Measurements from ENCODE around the gene SULT4A1.

Gene SULT4A1

DNA sequence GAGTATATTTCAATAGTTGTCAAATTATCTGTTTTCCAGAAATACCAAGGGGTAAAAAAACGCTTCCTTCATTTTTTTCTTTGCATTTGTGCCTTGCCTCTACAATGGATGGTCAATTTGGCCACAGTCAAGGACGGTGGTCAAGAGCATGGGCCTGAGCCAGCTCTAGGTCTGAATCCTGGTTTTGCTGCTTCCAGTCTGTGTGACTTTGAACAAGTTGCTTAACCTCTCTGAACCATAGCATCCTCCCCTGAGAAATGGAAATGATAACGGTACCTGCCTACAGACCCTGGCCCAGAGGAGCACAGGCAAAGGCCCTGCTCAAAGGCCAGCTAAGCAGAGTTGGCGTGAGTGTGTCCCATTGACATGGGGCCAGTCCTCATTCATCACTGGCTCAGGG, 26.4 kb upstream of the SULT4A1 start:
- no peak for ATAC-seq (ENCODE audit: low read depth)
- Histone ChIP-seq H3K36me3 (ENCODE audit: low read depth) (no peaks in the 10 kb centered on the region), H3K4me3 (ENCODE audit: severe bottlenecking) (no peak overlapping the region), H3K4me1 (ENCODE audit: insufficient read depth, poor library complexity, severe bottlenecking) (no peaks in the 10 kb centered on the region), H3K9me3 (ENCODE audit: severe bottlenecking) (no peaks in the 10 kb centered on the region), H3K27me3 (ENCODE audit: insufficient read depth, poor library complexity, severe bottlenecking) (peaks cover 33% of the 10 kb centered on the region), H3K27ac (ENCODE audit: poor library complexity, severe bottlenecking) (no peak overlapping the region)
- no peak for DNase-seq (ENCODE audit: low spot score)
- TF ChIP-seq, protein P1, sequence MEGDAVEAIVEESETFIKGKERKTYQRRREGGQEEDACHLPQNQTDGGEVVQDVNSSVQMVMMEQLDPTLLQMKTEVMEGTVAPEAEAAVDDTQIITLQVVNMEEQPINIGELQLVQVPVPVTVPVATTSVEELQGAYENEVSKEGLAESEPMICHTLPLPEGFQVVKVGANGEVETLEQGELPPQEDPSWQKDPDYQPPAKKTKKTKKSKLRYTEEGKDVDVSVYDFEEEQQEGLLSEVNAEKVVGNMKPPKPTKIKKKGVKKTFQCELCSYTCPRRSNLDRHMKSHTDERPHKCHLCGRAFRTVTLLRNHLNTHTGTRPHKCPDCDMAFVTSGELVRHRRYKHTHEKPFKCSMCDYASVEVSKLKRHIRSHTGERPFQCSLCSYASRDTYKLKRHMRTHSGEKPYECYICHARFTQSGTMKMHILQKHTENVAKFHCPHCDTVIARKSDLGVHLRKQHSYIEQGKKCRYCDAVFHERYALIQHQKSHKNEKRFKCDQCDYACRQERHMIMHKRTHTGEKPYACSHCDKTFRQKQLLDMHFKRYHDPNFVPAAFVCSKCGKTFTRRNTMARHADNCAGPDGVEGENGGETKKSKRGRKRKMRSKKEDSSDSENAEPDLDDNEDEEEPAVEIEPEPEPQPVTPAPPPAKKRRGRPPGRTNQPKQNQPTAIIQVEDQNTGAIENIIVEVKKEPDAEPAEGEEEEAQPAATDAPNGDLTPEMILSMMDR (IDR thresholded peaks at IDR 0.05; ENCODE audit: poor library complexity, severe bottlenecking), result no peak

- H3K36me3 ChIP-seq (ENCODE audit: low read depth), result no peaks in the 10 kb centered on the region
- H3K4me3 ChIP-seq (ENCODE audit: severe bottlenecking), result no peak overlapping the region
- ATAC-seq (ENCODE audit: low read depth) (no peak), DNase-seq (ENCODE audit: low spot score) (no peak)
- H3K27ac ChIP-seq (ENCODE audit: poor library complexity, severe bottlenecking), result no peak overlapping the region
- TF ChIP-seq, protein P1 (IDR thresholded peaks at IDR 0.05; ENCODE audit: poor library complexity, severe bottlenecking), result no peak
- H3K27me3 ChIP-seq (ENCODE audit: insufficient read depth, poor library complexity, severe bottlenecking), result peaks cover 31% of the 10 kb centered on the region
- no peaks in the 10 kb centered on the region for H3K9me3 ChIP-seq (ENCODE audit: severe bottlenecking)
- no peaks in the 10 kb centered on the region for H3K4me1 ChIP-seq (ENCODE audit: insufficient read depth, poor library complexity, severe bottlenecking)
These were observed 25.1 kb upstream of the SULT4A1 start for GRCh38 chr22:43887391-43887790.

DNA sequence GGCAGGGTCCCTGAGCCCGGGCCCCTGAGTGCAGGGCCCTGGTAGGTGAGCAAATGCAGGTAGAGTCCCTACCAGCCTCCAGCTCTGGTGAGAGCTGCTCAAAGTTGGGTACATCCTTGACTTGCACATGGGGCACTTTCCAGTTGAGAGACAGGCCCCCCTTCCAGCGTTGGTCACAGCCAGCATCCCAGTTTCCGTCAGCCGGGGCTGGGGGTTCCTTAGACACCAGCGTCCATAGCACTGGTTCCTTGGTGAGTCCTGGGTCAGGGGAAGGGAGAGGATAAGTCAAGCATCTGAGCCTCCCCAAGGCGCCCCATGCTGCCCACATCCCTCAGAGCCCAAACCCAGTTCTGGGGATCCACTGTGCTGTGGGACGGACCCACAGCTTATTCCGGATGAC, 23.9 kb upstream of the SULT4A1 start:
- no peak for DNase-seq (ENCODE audit: low spot score)
- ATAC-seq (ENCODE audit: low read depth), result no peak
- TF ChIP-seq, protein P1 (IDR thresholded peaks at IDR 0.05; ENCODE audit: poor library complexity, severe bottlenecking), result no peak

DNA sequence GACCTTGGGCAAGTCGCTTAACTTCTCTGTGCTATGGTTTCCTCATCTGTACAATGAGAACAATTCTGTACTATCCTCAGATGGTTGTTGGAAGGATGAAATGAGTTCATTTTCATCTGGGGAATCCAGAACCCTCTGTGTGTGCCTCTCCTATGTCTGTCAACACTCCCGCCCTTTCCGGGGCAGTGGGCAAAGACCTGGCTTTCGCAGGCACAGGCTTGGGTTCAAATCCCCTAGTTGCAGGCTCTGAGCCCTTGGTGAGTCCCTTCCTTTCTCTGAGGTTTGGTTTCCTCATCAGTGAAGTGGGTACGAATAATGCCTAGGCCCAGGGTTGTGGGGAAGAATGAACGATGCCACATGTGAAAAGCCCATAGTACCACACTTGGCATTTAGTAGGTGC, 23.5 kb upstream of the SULT4A1 start:
- peaks cover 15% of the 10 kb centered on the region for H3K27me3 ChIP-seq (ENCODE audit: insufficient read depth, poor library complexity, severe bottlenecking)
- H3K36me3 ChIP-seq (ENCODE audit: low read depth), result no peaks in the 10 kb centered on the region
- no peak for ATAC-seq (ENCODE audit: low read depth)
- H3K4me3 ChIP-seq (ENCODE audit: severe bottlenecking), result no peak overlapping the region
- H3K9me3 ChIP-seq (ENCODE audit: severe bottlenecking), result no peaks in the 10 kb centered on the region
- no peak overlapping the region for H3K27ac ChIP-seq (ENCODE audit: poor library complexity, severe bottlenecking)
- DNase-seq (ENCODE audit: low spot score), result no peak
- TF ChIP-seq, protein P1 (IDR thresholded peaks at IDR 0.05; ENCODE audit: poor library complexity, severe bottlenecking), result no peak
- H3K4me1 ChIP-seq (ENCODE audit: insufficient read depth, poor library complexity, severe bottlenecking), result no peaks in the 10 kb centered on the region

More for the DNA sequence above, 23.9 kb upstream of the SULT4A1 start:
- no peaks in the 10 kb centered on the region for H3K4me1 ChIP-seq (ENCODE audit: insufficient read depth, poor library complexity, severe bottlenecking)
- H3K9me3 ChIP-seq (ENCODE audit: severe bottlenecking), result no peaks in the 10 kb centered on the region
- no peak overlapping the region for H3K4me3 ChIP-seq (ENCODE audit: severe bottlenecking)
- peaks cover 19% of the 10 kb centered on the region for H3K27me3 ChIP-seq (ENCODE audit: insufficient read depth, poor library complexity, severe bottlenecking)
- H3K27ac ChIP-seq (ENCODE audit: poor library complexity, severe bottlenecking), result no peak overlapping the region
- no peaks in the 10 kb centered on the region for H3K36me3 ChIP-seq (ENCODE audit: low read depth)

GRCh38 chr22:43885319-43885671, 23.0 kb upstream of the SULT4A1 start:
- TF ChIP-seq, protein P1 (IDR thresholded peaks at IDR 0.05; ENCODE audit: poor library complexity, severe bottlenecking), result peak; percentile 61
- peaks cover 10% of the 10 kb centered on the region for H3K27me3 ChIP-seq (ENCODE audit: insufficient read depth, poor library complexity, severe bottlenecking)
- H3K4me1 ChIP-seq (ENCODE audit: insufficient read depth, poor library complexity, severe bottlenecking), result no peaks in the 10 kb centered on the region
- no peaks in the 10 kb centered on the region for H3K9me3 ChIP-seq (ENCODE audit: severe bottlenecking)
- no peaks in the 10 kb centered on the region for H3K36me3 ChIP-seq (ENCODE audit: low read depth)
- no peak overlapping the region for H3K4me3 ChIP-seq (ENCODE audit: severe bottlenecking)
- ATAC-seq (ENCODE audit: low read depth), result no peak
- no peak for DNase-seq (ENCODE audit: low spot score)
- no peak overlapping the region for H3K27ac ChIP-seq (ENCODE audit: poor library complexity, severe bottlenecking)

All from RWPE2 (cell line).